Urinary bladder (tissue), 4 donors: ENCODE results near the gene PRKCE. TPM values are rescaled to one million over a fixed set of nuclear protein-coding genes. Genes with fewer than 3 reads are reported as not detected.
A peak's percentile ranks its signal among the peaks of the same experiment; 100 is the strongest.

Source experiments
- DNase-seq: peaks from one replicate; pipeline ENCODE4 v3.0.0-alpha.2; 2015; ENCODE audit errors: extremely low spot score
- H3K27ac ChIP-seq: one replicate; pipeline ENCODE4 v1.5.1; 2013; ENCODE audit warnings: low read depth, mild to moderate bottlenecking, moderate library complexity
- H3K36me3 ChIP-seq: one replicate; pipeline ENCODE4 v1.6.1; 2013; ENCODE audit warnings: mild to moderate bottlenecking, moderate library complexity; ENCODE audit not compliant: insufficient read depth
- H3K4me1 ChIP-seq: one replicate; pipeline ENCODE4 v1.6.1; 2013; ENCODE audit warnings: mild to moderate bottlenecking, moderate library complexity; ENCODE audit not compliant: insufficient read depth
- H3K4me3 ChIP-seq: one replicate; pipeline ENCODE4 v1.5.1; 2013; ENCODE audit warnings: low read depth, low read length
- WGBS: extraction: QIAGEN DNeasy Blood & Tissue Kit; methylation state at CpG from one replicate; pipeline ENCODE4 v1.1.7; 2013; 5-methylcytosine and 5-hydroxymethylcytosine counted together
- polyA plus RNA-seq: library from polyadenylated mRNA; stranded (reverse); fragments of 200-250 nt; gene quantifications from one replicate; pipeline ENCODE4 v1.2.3, GENCODE V29; 2013
- total RNA-seq: library from RNA; depleted of rRNA; stranded (reverse); fragments of >200 nt; gene quantifications from one replicate; pipeline ENCODE4 v1.2.3, GENCODE V29; 2014
- donor health status: healthy with polysubstance abuse.
- donor health status: healthy.

Gene PRKCE
- total and polyA plus RNA-seq, 2 donors: 9.9 to 29.7 TPM

- Histone ChIP-seq H3K4me3 (peak overlapping the region; percentile 39), H3K4me1 (no peaks in the 10 kb centered on the region), H3K27ac (no peak overlapping the region), H3K36me3 (no peaks in the 10 kb centered on the region)
- 11% methylated on average over 49 of the region's 49 CpGs for WGBS
- no peak for DNase-seq
Observed at GRCh38 chr2:45643543-45644542, 7.6 kb upstream of the PRKCE start.

- no peak overlapping the region for H3K27ac ChIP-seq
- H3K4me1 ChIP-seq: no peaks in the 10 kb centered on the region
- H3K4me3 ChIP-seq: no peak overlapping the region
- 98% methylated on average over 2 of the region's 2 CpGs for WGBS
- DNase-seq: no peak
- H3K36me3 ChIP-seq: no peaks in the 10 kb centered on the region
Observed at GRCh38 chr2:45646289-45646688, 5.2 kb upstream of the PRKCE start.

- no peak overlapping the region for H3K4me3 ChIP-seq
- H3K27ac ChIP-seq: no peak overlapping the region
- DNase-seq: no peak
- H3K36me3 ChIP-seq: no peaks in the 10 kb centered on the region
- H3K4me1 ChIP-seq: no peaks in the 10 kb centered on the region
- 81% methylated on average over 9 of the region's 9 CpGs for whole genome bisulfite sequencing
Observed at GRCh38 chr2:45647356-45647755, 4.1 kb upstream of the PRKCE start.

GRCh38 chr2:45647986-45648520, 3.4 kb upstream of the PRKCE start:
- Histone ChIP-seq H3K4me3 (no peak overlapping the region), H3K27ac (no peak overlapping the region), H3K36me3 (no peaks in the 10 kb centered on the region), H3K4me1 (no peaks in the 10 kb centered on the region)
- no peak for DNase-seq
- WGBS: 93% methylated on average over 3 of the region's 3 CpGs

GRCh38 chr2:45648636-45649035, 2.8 kb upstream of the PRKCE start:
- no peaks in the 10 kb centered on the region for H3K4me1 ChIP-seq
- H3K36me3 ChIP-seq: no peaks in the 10 kb centered on the region
- H3K27ac ChIP-seq: no peak overlapping the region
- DNase-seq: no peak
- H3K4me3 ChIP-seq: no peak overlapping the region
- WGBS: 89% methylated on average over 2 of the region's 2 CpGs

- 7% methylated on average over 10 of the region's 10 CpGs for WGBS
- H3K36me3 ChIP-seq: no peaks in the 10 kb centered on the region
- DNase-seq: no peak
- no peaks in the 10 kb centered on the region for H3K4me1 ChIP-seq
- no peak overlapping the region for H3K27ac ChIP-seq
- H3K4me3 ChIP-seq: peak overlapping the region; percentile 86
Observed at GRCh38 chr2:45649462-45649857, 2.0 kb upstream of the PRKCE start.

- WGBS: under 1% methylated on average over 66 of the region's 66 CpGs
- H3K36me3 ChIP-seq: no peaks in the 10 kb centered on the region
- H3K4me1 ChIP-seq: no peaks in the 10 kb centered on the region
Observed at GRCh38 chr2:45649858-45650811, 1.3 kb upstream of the PRKCE start.

GRCh38 chr2:45650851-45651414, 542 bp upstream of the PRKCE start:
- Histone ChIP-seq H3K4me1 (no peaks in the 10 kb centered on the region), H3K27ac (peak overlapping the region; percentile 97), H3K36me3 (no peaks in the 10 kb centered on the region), H3K4me3 (peak overlapping the region; percentile 86)
- WGBS: under 1% methylated on average over 79 of the region's 79 CpGs
- peak; percentile 91 for DNase-seq

More at GRCh38 chr2:45649858-45650811, 1.3 kb upstream of the PRKCE start:
- DNase-seq: no peak
- Histone ChIP-seq H3K27ac (peak overlapping the region; percentile 97), H3K4me3 (peak overlapping the region; percentile 86)

GRCh38 chr2:45652090-45653031, 886 bp downstream of the PRKCE start:
- Histone ChIP-seq H3K36me3 (no peaks in the 10 kb centered on the region), H3K27ac (no peak overlapping the region), H3K4me1 (no peaks in the 10 kb centered on the region), H3K4me3 (peak overlapping the region; percentile 86)
- no peak for DNase-seq
- WGBS: under 1% methylated on average over 53 of the region's 53 CpGs

GRCh38 chr2:45653122-45653913, 1.8 kb downstream of the PRKCE start:
- no peaks in the 10 kb centered on the region for H3K36me3 ChIP-seq
- WGBS: 56% methylated on average over 5 of the region's 5 CpGs
- H3K4me3 ChIP-seq: no peak overlapping the region
- no peak for DNase-seq
- no peak overlapping the region for H3K27ac ChIP-seq
- H3K4me1 ChIP-seq: no peaks in the 10 kb centered on the region

GRCh38 chr2:45654250-45654649, 2.8 kb downstream of the PRKCE start:
- Histone ChIP-seq H3K4me1 (no peaks in the 10 kb centered on the region), H3K36me3 (no peaks in the 10 kb centered on the region), H3K4me3 (no peak overlapping the region), H3K27ac (no peak overlapping the region)
- no peak for DNase-seq
- 86% methylated on average over 3 of the region's 3 CpGs for WGBS

GRCh38 chr2:45661828-45662227, 10.4 kb downstream of the PRKCE start:
- H3K27ac ChIP-seq: no peak overlapping the region
- no peaks in the 10 kb centered on the region for H3K36me3 ChIP-seq
- H3K4me1 ChIP-seq: no peaks in the 10 kb centered on the region
- DNase-seq: no peak
- WGBS: 79% methylated on average over 2 of the region's 2 CpGs
- no peak overlapping the region for H3K4me3 ChIP-seq
